Testis (tissue), 2 donors: ENCODE measurements around the gene MOCOS.

Source experiments
- POLR2A ChIP-seq: fragments of 450-650 bp; IDR thresholded peaks from one replicate; pipeline ENCODE4 v1.6.1; 2017; ENCODE audit warnings: antibody characterized with exemption, mild to moderate bottlenecking, moderate library complexity
- TF ChIP-seq, protein P1 (sequence below), 3 experiments: fragments of 450-650 bp in 2 of 3; fragments of 200-600 bp in 1 of 3; sonication (generic) in 1 of 3; IDR thresholded peaks; one replicate each; pipeline ENCODE4 v1.5.1; 2016 to 2019; ENCODE audit warnings: antibody characterized with exemption in 3 of 3, mild to moderate bottlenecking in 2 of 3, moderate library complexity in 1 of 3

DNA sequence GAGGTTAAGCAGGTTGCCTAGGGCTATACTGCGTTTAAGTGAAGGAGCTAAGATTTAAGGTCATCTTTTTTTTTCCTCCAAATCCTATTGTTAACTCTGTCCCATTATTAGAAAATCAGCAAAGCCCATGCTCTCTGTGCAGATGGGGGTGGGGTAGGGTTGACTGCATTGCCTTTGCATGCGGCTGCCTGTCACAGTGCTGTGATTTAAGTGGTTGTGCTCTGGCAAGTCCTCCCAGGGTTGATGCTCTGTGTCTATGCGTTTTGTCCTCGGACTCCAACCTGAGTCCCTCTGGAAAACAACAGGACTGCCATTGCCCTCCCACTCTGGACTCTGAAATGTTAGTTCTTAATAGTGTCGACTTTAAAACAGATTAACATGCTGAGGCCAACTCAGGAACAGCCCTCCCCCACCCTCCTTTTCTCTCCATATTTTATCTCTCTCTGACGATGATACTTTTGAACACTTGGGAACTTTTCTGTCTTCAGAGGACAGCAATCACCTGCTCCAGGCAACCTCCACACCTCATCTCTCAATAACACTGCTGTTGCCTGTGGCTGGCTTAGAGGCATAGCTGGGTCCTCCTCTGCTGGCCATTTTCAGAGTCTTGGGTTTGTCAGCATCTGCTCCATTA is 116.0 kb downstream of the MOCOS start:
- TF ChIP-seq, protein P1, sequence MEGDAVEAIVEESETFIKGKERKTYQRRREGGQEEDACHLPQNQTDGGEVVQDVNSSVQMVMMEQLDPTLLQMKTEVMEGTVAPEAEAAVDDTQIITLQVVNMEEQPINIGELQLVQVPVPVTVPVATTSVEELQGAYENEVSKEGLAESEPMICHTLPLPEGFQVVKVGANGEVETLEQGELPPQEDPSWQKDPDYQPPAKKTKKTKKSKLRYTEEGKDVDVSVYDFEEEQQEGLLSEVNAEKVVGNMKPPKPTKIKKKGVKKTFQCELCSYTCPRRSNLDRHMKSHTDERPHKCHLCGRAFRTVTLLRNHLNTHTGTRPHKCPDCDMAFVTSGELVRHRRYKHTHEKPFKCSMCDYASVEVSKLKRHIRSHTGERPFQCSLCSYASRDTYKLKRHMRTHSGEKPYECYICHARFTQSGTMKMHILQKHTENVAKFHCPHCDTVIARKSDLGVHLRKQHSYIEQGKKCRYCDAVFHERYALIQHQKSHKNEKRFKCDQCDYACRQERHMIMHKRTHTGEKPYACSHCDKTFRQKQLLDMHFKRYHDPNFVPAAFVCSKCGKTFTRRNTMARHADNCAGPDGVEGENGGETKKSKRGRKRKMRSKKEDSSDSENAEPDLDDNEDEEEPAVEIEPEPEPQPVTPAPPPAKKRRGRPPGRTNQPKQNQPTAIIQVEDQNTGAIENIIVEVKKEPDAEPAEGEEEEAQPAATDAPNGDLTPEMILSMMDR (IDR thresholded peaks at IDR 0.05) = no peak
- no peak for TF ChIP-seq POLR2A
